WERI-Rb-1 (cell line): ENCODE results near the gene ENPP6.
"Not testable (repeated sequence)": the region's sequence is repeated elsewhere in the genome, so short reads cannot be mapped to it uniquely, and the experiment has no call there.

Experiments
- DNase-seq: peaks from one replicate; pipeline ENCODE4 v3.0.0-alpha.2; 2020
- H3K27ac ChIP-seq: fragments of 250-450 bp; sonication (Bioruptor Pico); 2 replicates; pipeline ENCODE4 v1.5.1; 2020; ENCODE audit warnings: mild to moderate bottlenecking, moderate library complexity
- H3K27me3 ChIP-seq: fragments of 250-450 bp; sonication (Bioruptor Pico); 2 replicates; pipeline ENCODE4 v1.5.1; 2021; ENCODE audit warnings: mild to moderate bottlenecking, low read depth, moderate library complexity; ENCODE audit not compliant: insufficient read depth, severe bottlenecking
- H3K36me3 ChIP-seq: fragments of 250-450 bp; sonication (Bioruptor Pico); 2 replicates; pipeline ENCODE4 v1.5.1; 2020; ENCODE audit warnings: mild to moderate bottlenecking, moderate library complexity
- H3K4me3 ChIP-seq: 2 replicates; pipeline ENCODE4 v1.5.1; 2011; ENCODE audit warnings: low read depth, mild to moderate bottlenecking, control low read depth, low read length
- H3K9me3 ChIP-seq: fragments of 250-450 bp; sonication (Bioruptor Pico); 2 replicates; pipeline ENCODE4 v1.5.1; 2021; ENCODE audit warnings: mild to moderate bottlenecking, moderate library complexity; ENCODE audit not compliant: severe bottlenecking
- CTCF ChIP-seq: IDR thresholded peaks from 2 replicates; pipeline ENCODE4 v1.5.1; 2011; ENCODE audit warnings: low read depth, mild to moderate bottlenecking, control low read depth, inconsistent platforms, low read length

The ENPP6 gene

GRCh38 chr4:184214931-184215330 lies 2.7 kb downstream of the ENPP6 start:
- Histone ChIP-seq H3K27me3 (no peaks in the 10 kb centered on the region), H3K4me3 (no peak overlapping the region), H3K36me3 (no peaks in the 10 kb centered on the region), H3K9me3 (peaks cover 6% of the 10 kb centered on the region), H3K27ac (no peak overlapping the region)
- no peak for DNase-seq
- no peak for TF ChIP-seq CTCF

GRCh38 chr4:184207734-184208607 lies 9.7 kb downstream of the ENPP6 start:
- not testable (repeated sequence) for H3K9me3 ChIP-seq, H3K36me3 ChIP-seq, H3K27me3 ChIP-seq, DNase-seq, H3K4me3 ChIP-seq, H3K27ac ChIP-seq

- Histone ChIP-seq H3K4me3 (no peak overlapping the region), H3K9me3 (peaks cover 3% of the 10 kb centered on the region), H3K27me3 (no peaks in the 10 kb centered on the region), H3K27ac (no peak overlapping the region), H3K36me3 (no peaks in the 10 kb centered on the region)
- DNase-seq: no peak
- no peak for TF ChIP-seq CTCF
Observed at GRCh38 chr4:184205243-184205642, 12.4 kb downstream of the ENPP6 start.

GRCh38 chr4:184203300-184203699 lies 14.4 kb downstream of the ENPP6 start:
- peaks cover 3% of the 10 kb centered on the region for H3K9me3 ChIP-seq
- DNase-seq: no peak
- H3K36me3 ChIP-seq: no peaks in the 10 kb centered on the region
- no peak for TF ChIP-seq CTCF
- H3K4me3 ChIP-seq: no peak overlapping the region
- no peak overlapping the region for H3K27ac ChIP-seq
- no peaks in the 10 kb centered on the region for H3K27me3 ChIP-seq

GRCh38 chr4:184201179-184201578 lies 16.5 kb downstream of the ENPP6 start:
- Histone ChIP-seq H3K4me3 (no peak overlapping the region), H3K9me3 (no peaks in the 10 kb centered on the region), H3K36me3 (no peaks in the 10 kb centered on the region), H3K27me3 (no peaks in the 10 kb centered on the region), H3K27ac (no peak overlapping the region)
- no peak for TF ChIP-seq CTCF
- no peak for DNase-seq

- TF ChIP-seq CTCF: no peak
Observed at GRCh38 chr4:184200296-184200695, 17.4 kb downstream of the ENPP6 start.

More at GRCh38 chr4:184200296-184200695, 17.4 kb downstream of the ENPP6 start:
- no peak for DNase-seq
- no peak overlapping the region for H3K4me3 ChIP-seq
- no peaks in the 10 kb centered on the region for H3K27me3 ChIP-seq
- H3K27ac ChIP-seq: no peak overlapping the region
- no peaks in the 10 kb centered on the region for H3K9me3 ChIP-seq
- no peaks in the 10 kb centered on the region for H3K36me3 ChIP-seq
